NCI-H1105 treated with DMSO at 0.1 percent for 48 hours (cell line): Measurements from ENCODE around the gene UBE2G2.

Source experiments
- DNase-seq: peaks from one replicate; lab custom pipeline; 2025; lab: John Stamatoyannopoulos, UW

UBE2G2 gene, protein sequence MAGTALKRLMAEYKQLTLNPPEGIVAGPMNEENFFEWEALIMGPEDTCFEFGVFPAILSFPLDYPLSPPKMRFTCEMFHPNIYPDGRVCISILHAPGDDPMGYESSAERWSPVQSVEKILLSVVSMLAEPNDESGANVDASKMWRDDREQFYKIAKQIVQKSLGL

DNA sequence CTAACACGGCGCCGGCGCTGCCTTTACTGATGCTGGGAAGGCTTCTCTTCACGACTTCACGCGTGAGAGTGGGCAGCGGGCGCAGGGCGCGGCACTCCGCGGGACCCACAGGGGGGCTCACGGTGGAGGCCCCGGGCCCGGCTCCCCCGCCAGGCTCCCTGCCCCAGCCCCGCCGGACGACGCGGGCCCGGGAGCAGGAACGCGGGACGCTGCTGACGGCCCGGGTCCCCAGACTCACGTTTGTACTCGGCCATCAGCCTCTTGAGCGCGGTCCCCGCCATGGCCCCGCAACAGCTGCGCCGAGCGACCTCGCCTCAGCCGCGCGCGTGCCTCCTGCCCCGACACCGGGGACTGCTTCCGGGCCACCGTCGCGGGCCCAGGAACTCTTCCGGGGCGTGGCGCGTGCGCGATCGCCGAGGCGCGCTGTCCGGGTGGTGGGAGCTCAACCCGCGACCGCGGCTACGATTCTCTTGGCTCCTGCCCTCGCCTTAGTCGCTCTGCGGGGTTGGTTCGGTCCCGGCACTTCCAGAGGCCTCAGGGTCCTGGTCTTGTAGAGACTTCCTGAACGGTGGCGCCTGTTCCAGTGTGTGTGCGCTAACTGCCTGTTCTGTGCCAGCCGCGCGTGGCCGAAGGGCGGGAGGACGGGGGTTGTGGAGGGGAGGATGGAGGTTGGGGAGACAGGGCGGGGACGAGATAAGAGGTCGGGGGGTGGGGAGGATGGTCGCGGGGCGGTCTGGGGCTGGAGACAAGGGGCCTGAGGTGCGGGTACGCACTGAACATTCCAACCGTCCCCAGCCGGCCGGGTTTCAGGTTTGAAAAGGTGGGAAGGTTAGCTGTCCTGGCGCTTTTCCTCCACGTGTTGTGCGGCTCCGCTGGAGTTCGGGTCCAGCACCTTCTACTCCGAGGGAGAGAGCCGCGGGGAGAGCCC lies at the start of gene UBE2G2:
Gene UBE2G2, minus strand, starts transcription at position 353 of the 928 bp plus-strand sequence. Its CDS starts 72 bp downstream, at position 281.
- DNase-seq: peak; percentile 77

DNA sequence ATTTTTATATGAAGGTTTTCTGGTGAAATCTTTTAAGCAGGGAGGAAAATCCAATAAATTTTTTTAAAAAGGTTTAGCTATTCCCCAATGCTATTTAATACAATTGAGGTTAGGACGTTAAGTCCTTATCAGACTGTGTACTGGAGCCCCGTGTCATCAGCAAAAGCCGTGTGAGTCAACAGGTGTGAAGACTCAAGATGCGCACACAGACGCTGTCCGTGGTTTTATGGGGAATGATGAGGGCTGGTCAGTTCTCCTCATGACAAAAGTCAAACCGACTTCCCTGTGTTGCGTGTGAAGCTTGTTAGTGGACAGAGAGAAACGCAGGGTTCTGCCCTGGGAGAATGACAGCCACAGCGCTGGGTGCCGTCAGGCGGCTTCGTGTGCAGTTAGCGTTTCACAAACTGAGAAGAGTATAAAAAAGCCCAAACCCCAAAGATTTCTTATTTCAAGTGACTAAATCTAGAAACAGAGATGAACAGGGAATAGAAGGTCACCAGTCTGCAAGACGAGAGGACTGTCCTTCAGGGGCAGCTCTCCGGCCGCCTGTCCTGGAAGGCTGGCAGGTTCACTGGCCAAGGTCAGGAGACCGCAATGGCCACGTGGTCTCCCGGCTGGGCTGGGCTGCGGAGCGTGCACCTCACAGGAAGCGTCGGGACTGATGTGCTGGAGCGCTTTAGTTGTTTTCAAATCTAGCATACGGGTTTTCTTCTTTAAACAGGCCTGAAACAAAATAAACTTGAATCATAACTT lies 49.5 kb upstream of the UBE2G2 start:
- DNase-seq: no peak

GRCh38 chr21:44850208-44850800 lies 48.7 kb upstream of the UBE2G2 start:
- DNase-seq: no peak

DNA sequence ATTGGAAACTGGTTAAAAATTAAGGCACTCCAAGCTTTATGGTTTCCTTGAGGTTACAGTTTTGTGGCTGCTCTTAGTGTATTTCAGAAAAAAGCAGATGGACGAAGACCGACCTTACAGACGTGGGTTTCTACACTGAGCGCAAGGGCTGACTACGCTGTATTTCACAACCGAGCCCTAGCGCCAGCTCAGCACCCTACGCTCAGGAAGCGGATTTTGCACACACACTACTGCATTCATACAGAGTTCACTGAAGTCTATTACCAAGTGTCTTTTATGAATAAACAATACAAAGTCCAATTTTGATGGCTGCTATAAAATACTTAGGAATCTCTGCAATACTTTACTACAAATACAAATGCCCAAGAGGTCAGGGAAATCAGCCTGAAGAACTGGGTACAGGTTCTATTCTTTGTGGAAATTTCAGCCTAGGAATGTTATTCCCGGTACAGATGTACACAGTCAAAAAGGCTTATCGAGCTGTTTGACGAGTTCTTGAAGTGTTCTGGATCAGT lies 48.1 kb upstream of the UBE2G2 start:
- DNase-seq: no peak

DNA sequence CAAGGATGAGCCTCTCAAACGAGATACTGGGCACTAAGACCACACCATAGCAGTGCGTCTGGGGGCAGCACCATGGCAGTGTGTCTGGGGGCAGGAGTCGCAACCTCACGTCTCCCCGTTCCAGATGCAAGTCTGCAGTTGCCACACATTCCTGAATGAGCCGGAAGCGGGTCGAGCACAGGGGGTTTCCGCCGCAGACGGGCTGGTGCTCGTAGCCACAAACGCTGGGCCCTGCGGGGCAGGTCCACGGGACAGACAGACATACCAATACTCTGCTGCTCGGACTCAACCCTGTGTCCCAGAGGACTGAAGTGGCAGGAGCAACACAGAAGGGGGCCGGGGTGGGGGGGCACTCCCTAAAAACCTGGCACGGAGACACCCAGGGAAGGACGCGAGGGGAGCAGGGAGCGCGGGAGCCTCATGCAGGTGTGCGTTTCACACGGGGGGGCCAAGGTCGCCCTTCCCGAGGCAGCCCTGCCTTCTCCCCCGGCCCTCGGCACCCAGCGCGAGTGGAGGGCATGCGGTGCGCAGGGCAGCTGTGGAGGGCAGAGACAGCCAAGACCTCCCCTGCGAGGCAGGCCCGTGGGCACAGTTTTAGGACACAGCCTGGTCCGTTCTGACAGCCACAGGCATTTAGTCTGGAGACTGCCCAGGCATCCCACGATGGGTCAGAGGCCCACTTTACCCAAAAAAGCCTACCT lies 47.4 kb upstream of the UBE2G2 start:
- no peak for DNase-seq

GRCh38 chr21:44847261-44848056 lies 45.8 kb upstream of the UBE2G2 start:
- DNase-seq: no peak

GRCh38 chr21:44846485-44847260 lies 45.1 kb upstream of the UBE2G2 start:
- no peak for DNase-seq

- DNase-seq: no peak
Observed at GRCh38 chr21:44846224-44846484, 44.5 kb upstream of the UBE2G2 start.

DNA sequence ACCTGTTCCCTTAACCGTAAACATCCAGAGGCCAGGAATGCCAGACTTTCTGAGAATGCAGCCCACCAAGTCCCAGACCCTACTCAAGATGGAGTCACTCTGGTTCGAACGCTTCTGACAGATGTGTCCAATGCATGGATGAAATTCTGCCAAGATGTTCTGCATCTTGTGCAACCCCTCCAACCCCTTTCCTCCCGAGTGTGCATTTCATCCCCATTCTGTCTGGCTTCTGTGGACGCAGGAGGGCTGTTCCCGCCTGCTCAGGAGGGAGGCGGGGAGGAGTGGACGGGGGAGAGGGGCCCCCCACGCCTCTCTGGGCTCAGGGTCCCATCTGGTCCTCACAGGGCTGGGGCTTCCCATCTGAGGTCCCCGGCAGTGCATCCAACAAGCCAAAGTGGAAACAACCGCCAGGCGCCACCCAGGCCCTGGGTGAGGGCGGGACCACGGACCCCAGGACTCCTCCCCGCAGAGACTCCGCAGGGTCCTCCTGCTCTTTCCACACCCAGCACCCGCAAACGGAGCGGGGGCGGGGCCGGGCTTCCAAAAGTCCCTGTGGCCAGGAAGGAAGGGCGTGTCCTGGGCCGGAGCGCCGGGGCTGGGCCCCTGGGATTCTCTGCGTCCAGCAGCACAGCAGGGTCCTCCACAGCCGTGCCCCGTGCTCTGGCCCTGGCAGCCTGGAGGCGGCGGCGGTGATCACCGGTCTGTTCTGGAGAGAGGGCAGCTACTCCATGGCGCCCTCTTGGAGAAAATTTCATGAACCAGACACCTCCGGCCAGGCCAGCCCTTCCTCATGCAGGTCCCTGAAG lies 44.0 kb upstream of the UBE2G2 start:
- DNase-seq: no peak

DNA sequence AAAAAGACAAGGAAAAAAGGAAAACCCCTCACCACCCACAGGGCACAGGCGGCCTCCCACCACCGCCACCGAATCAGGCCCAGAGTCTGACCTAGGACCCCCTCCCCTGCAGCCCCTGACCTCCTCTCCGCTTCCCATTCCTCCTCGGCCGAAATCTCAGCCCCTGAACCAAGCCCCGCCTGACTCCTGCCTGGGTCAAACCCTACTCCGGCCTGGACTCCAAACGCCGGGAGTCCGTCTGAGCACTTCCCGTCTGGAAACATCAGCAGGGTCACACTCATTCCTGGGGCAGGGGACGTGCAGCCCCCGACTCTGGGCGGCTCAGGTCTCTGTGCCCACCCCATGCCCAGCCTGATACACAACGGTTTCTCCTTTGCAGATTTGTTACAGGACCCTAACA lies 42.6 kb upstream of the UBE2G2 start:
- no peak for DNase-seq

DNA sequence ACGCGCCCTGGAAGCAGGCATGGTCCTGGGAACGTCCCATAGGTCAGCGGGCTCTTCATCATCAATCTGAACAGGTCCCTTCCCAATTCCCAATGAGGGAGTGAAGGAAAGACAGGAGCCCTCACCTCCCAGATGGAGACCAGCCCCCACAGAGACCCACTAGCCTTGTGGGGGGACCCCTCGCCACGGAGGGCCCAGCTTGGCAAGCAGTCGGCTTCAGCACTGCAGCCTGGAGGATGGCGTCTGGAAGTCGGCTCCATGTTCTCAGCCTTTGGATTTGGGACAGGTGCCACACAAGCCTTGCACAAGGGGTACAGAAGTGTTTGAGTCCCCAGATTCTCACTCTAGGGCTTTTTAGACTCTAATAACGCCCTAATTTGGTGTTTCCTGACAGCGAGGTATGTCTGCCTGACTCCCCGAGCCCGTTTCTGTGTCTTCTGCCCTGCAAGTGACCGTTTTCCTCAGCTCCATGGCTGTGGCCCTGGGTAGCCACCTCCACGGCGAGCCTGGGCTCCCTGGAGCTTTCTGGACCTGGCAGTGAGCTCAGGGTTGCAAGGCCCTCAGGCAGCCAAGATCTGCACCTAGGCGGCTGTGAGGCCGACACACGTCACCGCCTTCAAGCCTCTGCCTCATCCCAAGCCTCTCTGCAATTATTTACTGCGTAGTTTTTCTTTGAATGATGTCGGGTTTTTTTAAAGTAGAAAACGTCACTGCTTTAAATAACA lies 41.3 kb upstream of the UBE2G2 start:
- no peak for DNase-seq

DNA sequence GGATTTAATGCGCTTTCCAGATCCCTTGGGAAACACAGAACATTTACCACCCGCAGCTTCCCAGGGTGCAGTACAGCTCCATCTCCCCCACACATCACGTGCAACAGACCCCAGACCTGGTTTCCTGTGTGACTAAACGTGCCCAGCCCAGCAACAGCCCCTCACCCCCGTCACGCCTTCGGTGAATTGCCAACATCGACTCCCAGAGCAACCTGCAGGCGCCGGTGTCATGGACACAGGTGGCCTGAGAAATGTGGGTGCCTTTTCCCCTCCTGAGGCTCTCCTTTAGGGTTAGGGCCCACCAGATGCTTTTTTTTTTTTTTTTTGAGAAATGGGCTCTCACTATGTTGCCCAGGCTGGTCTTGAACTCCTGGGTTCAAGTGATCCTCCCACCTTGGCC lies 40.5 kb upstream of the UBE2G2 start:
- no peak for DNase-seq

- no peak for DNase-seq
Observed at GRCh38 chr21:44840771-44841170, 39.2 kb upstream of the UBE2G2 start.

DNA sequence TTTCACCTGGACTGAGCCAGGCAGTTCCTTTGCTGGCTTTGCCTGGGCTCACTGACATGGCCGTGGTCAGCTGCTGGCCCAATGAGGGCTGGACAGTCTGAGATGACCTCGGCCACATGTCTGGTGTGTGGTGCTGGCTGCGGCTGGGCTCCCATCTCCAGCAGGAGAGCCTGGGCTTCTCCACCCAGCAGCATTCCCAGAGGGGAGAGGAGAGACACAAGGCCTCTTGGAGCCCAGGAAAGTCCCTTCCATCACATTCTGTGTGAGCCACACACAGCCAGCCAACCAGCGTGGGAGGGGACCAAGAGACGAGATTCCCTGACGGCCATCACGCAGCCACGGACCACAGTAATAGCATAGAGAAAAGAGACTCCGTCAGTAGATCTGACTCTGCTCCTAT lies 37.3 kb upstream of the UBE2G2 start:
- DNase-seq: no peak

- no peak for DNase-seq
Observed at GRCh38 chr21:44838039-44838895, 36.6 kb upstream of the UBE2G2 start.

DNA sequence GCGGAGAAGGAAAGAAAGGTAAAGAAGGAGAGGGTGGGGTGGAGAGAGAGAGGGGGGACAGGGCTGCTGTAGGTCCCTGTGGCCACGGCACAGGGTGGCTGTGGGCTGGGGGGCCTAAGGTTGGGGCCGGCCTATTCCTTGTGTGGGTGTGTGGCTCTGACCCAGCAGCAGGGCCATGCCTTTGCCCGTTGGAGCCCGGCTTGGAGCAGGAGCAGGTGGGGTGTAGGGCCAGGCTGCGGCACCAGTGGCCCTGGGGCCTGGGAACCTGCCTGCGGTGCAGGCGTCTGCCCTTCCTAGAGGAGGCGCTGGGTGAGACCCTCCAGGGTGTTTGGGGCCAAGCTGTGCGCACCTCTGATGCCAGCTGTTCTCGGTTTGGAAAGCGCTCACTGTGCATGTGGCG lies 35.9 kb upstream of the UBE2G2 start:
- no peak for DNase-seq

DNA sequence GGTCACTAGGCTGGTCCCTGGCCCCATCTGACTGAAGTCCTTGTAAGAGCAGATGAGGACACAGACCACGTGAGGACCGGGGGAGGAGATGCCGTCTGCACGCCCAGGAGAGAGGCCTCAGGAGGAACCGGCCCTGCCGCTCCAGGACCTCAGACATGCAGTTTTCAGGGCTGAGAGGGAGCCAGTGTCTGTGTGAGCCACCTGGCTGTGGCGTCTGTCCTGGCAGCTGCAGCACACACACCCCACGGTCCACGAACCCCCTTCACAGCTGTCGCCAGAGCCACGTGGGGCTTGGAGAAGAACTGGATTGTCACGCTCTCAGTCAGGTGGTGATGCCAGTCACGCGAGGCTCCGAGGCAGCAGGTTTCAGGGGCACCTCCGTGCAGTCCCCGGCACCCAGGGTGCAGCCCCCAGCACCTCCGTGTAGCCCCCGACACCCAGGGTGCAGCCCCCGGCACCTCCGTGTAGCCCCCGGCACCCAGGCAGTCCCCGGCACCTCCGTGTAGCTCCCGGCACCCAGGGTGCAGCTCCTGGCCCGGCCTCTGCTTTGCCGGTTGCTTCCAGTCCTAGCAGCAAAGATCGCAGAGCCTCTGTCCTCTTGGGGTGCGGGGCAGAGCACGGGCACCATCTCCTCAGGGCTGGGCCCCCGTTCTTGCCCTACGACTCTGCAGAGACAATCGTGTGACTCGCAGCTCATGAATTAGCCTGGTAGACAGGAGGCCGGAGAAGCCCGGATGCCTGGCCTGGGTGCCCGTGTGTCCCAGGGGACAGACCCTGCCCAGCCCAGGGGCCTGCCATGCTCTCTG lies 35.2 kb upstream of the UBE2G2 start:
- no peak for DNase-seq
